HepG2 (cell line): ENCODE results near the gene INO80B. TPM values are rescaled to one million over a fixed set of nuclear protein-coding genes. Genes with fewer than 3 reads are reported as not detected.

Experiments used
- SIX4 ChIP-seq: sonication (generic); formaldehyde crosslinking; IDR thresholded peaks from 2 replicates; pipeline ENCODE4 v1.4.0; 2020; ENCODE audit warnings: missing genetic modification reagents
- ZFYVE20 ChIP-seq: sonication (generic); formaldehyde crosslinking; IDR thresholded peaks from 2 replicates; pipeline ENCODE4 v1.8.0; 2023; ENCODE audit warnings: low read depth, mild to moderate bottlenecking, moderate library complexity, missing genetic modification reagents, borderline replicate concordance
- ZNF3 ChIP-seq: IDR thresholded peaks from 2 replicates; pipeline ENCODE4 v1.7.0; 2017; ENCODE audit warnings: inconsistent platforms
- ZNF607 ChIP-seq: sonication (generic); formaldehyde crosslinking; IDR thresholded peaks from 2 replicates; pipeline ENCODE4 v1.5.1; 2020; ENCODE audit warnings: missing genetic modification reagents, mild to moderate bottlenecking, borderline replicate concordance
- ZNF746 ChIP-seq: sonication (generic); formaldehyde crosslinking; IDR thresholded peaks from 2 replicates; pipeline ENCODE4 v1.8.0; 2022; ENCODE audit warnings: mild to moderate bottlenecking, missing genetic modification reagents
- ZSCAN9 ChIP-seq: IDR thresholded peaks from 2 replicates; pipeline ENCODE4 v1.6.1; 2016; ENCODE audit warnings: borderline replicate concordance
- polyA plus RNA-seq, 8 experiments: library from polyadenylated mRNA; depleted of rRNA in 3 of 8; stranded (reverse) in 7 of 8; unstranded in 1 of 8; fragments of >200 nt; fragmentation: Illumina TruSeq in 4 of 8; extraction: Trizol in 4 of 8; gene quantifications; 2 replicates each; pipeline versions ENCODE4 v1.2.1 to v1.2.3, GENCODE V29; 2011 to 2016; ENCODE audit warnings: low read depth in 4 of 8, missing spikeins in 1 of 8, mixed read lengths in 1 of 8; ENCODE audit not compliant: insufficient read depth in 1 of 8
- total RNA-seq, 5 experiments: library from RNA; depleted of rRNA; stranded (reverse); fragments of >200 nt; fragmentation: Illumina TruSeq; extraction: Trizol; gene quantifications; 2 replicates each; pipeline ENCODE4 v1.2.3, GENCODE V29; 2016; ENCODE audit warnings: low read depth in 1 of 5
- TF ChIP-seq, protein P1 (sequence below): sonication (generic); formaldehyde crosslinking; IDR thresholded peaks from 2 replicates; pipeline ENCODE4 v1.5.1; 2020; ENCODE audit warnings: missing genetic modification reagents, mild to moderate bottlenecking, borderline replicate concordance
- TF ChIP-seq, protein P2 (sequence below): sonication (generic); formaldehyde crosslinking; IDR thresholded peaks from 2 replicates; pipeline ENCODE4 v1.5.1; 2020; ENCODE audit warnings: mild to moderate bottlenecking, missing genetic modification reagents, borderline replicate concordance
- TF ChIP-seq, protein P3 (sequence below): sonication (generic); formaldehyde crosslinking; conservative IDR thresholded peaks from 2 replicates; pipeline ENCODE4 v1.4.0; 2020; ENCODE audit warnings: missing genetic modification reagents
- TF ChIP-seq, protein P4 (sequence below): sonication (generic); formaldehyde crosslinking; IDR thresholded peaks from 2 replicates; pipeline ENCODE4 v1.4.0; 2020; ENCODE audit warnings: missing genetic modification reagents
- TF ChIP-seq, protein P5 (sequence below): sonication (generic); formaldehyde crosslinking; IDR thresholded peaks from 2 replicates; pipeline ENCODE4 v1.4.0; 2020; ENCODE audit warnings: missing genetic modification reagents
- TF ChIP-seq, protein P6 (sequence below): IDR thresholded peaks from 2 replicates; pipeline ENCODE4 v1.6.1; 2012; ENCODE audit warnings: low read length, improper control_type of control experiment
- TF ChIP-seq, protein P7 (sequence below): IDR thresholded peaks from 2 replicates; pipeline ENCODE4 v1.6.1; 2016; ENCODE audit warnings: low read depth, missing genetic modification reagents, missing compliant biosample characterization

INO80B gene
- total and polyA plus RNA-seq, 2 of the 13 experiments (the other 11 are each of a cell fraction or from before 2014, with no cell fraction given): 6.2 to 14.5 TPM

DNA sequence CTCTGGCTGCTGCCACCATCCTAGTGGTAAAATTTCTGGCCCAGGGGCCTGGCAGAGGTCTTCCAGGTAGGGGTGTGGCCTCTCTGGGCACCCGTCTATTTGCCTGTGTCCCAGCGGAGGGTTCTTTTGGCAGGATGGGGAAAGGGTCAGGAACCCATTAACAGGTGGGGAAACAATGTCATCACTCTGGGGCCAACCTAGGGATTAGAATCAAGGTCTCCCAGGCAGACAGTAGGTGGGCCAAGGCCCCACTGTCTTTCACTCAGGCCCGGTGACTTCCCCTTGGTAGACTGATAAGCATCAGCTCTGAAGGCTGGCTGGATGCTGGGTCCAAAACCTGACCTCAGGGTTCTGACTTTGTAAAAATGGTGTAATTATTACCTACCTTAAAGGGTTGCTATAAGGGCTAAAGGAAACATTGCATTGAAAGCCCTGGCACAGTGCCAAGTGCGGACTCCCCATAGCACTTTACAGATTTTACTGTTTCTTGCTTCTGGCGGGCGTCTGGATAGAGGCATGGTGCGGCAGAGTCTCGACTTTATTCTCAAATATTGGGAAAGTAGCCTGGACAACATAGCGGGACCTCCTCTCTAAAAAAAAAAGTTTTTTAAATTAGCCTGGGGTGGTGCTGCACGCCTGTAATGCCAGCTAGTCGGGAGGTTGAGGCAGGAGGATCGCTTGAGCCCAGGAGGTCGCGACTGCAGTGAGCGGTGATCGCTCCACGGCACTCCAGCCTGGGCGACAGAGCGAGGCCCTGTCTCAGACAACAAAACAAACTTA is 42.3 kb downstream of the INO80B start (continued):
- TF ChIP-seq, protein P1, sequence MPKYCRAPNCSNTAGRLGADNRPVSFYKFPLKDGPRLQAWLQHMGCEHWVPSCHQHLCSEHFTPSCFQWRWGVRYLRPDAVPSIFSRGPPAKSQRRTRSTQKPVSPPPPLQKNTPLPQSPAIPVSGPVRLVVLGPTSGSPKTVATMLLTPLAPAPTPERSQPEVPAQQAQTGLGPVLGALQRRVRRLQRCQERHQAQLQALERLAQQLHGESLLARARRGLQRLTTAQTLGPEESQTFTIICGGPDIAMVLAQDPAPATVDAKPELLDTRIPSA: no peak
- TF ChIP-seq, protein P2, sequence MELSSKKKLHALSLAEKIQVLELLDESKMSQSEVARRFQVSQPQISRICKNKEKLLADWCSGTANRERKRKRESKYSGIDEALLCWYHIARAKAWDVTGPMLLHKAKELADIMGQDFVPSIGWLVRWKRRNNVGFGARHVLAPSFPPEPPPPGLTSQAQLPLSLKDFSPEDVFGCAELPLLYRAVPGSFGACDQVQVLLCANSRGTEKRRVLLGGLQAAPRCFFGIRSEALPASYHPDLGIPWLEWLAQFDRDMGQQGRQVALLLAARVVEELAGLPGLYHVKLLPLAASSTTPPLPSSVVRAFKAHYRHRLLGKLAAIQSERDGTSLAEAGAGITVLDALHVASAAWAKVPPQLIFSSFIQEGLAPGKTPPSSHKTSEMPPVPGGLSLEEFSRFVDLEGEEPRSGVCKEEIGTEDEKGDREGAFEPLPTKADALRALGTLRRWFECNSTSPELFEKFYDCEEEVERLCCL (CRISPR knock-in tag): no peak
- no peak for TF ChIP-seq SIX4 (CRISPR knock-in tag)
- TF ChIP-seq, protein P3, sequence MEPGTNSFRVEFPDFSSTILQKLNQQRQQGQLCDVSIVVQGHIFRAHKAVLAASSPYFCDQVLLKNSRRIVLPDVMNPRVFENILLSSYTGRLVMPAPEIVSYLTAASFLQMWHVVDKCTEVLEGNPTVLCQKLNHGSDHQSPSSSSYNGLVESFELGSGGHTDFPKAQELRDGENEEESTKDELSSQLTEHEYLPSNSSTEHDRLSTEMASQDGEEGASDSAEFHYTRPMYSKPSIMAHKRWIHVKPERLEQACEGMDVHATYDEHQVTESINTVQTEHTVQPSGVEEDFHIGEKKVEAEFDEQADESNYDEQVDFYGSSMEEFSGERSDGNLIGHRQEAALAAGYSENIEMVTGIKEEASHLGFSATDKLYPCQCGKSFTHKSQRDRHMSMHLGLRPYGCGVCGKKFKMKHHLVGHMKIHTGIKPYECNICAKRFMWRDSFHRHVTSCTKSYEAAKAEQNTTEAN (CRISPR knock-in tag): no peak
- TF ChIP-seq, protein P4, sequence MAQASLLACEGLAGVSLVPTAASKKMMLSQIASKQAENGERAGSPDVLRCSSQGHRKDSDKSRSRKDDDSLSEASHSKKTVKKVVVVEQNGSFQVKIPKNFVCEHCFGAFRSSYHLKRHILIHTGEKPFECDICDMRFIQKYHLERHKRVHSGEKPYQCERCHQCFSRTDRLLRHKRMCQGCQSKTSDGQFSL (CRISPR knock-in tag): no peak
- TF ChIP-seq, protein P5, sequence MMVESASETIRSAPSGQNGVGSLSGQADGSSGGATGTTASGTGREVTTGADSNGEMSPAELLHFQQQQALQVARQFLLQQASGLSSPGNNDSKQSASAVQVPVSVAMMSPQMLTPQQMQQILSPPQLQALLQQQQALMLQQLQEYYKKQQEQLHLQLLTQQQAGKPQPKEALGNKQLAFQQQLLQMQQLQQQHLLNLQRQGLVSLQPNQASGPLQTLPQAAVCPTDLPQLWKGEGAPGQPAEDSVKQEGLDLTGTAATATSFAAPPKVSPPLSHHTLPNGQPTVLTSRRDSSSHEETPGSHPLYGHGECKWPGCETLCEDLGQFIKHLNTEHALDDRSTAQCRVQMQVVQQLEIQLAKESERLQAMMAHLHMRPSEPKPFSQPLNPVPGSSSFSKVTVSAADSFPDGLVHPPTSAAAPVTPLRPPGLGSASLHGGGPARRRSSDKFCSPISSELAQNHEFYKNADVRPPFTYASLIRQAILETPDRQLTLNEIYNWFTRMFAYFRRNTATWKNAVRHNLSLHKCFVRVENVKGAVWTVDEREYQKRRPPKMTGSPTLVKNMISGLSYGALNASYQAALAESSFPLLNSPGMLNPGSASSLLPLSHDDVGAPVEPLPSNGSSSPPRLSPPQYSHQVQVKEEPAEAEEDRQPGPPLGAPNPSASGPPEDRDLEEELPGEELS (CRISPR knock-in tag): peak; percentile 31; the same call in 1 of the 2 replicates
- no peak for TF ChIP-seq ZSCAN9
- TF ChIP-seq, protein P6, sequence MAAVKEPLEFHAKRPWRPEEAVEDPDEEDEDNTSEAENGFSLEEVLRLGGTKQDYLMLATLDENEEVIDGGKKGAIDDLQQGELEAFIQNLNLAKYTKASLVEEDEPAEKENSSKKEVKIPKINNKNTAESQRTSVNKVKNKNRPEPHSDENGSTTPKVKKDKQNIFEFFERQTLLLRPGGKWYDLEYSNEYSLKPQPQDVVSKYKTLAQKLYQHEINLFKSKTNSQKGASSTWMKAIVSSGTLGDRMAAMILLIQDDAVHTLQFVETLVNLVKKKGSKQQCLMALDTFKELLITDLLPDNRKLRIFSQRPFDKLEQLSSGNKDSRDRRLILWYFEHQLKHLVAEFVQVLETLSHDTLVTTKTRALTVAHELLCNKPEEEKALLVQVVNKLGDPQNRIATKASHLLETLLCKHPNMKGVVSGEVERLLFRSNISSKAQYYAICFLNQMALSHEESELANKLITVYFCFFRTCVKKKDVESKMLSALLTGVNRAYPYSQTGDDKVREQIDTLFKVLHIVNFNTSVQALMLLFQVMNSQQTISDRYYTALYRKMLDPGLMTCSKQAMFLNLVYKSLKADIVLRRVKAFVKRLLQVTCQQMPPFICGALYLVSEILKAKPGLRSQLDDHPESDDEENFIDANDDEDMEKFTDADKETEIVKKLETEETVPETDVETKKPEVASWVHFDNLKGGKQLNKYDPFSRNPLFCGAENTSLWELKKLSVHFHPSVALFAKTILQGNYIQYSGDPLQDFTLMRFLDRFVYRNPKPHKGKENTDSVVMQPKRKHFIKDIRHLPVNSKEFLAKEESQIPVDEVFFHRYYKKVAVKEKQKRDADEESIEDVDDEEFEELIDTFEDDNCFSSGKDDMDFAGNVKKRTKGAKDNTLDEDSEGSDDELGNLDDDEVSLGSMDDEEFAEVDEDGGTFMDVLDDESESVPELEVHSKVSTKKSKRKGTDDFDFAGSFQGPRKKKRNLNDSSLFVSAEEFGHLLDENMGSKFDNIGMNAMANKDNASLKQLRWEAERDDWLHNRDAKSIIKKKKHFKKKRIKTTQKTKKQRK: no peak
- no peak for TF ChIP-seq ZNF746 (CRISPR knock-in tag)
- TF ChIP-seq ZNF607 (CRISPR knock-in tag): no peak
- no peak for TF ChIP-seq ZNF3 (CRISPR knock-in tag)
- TF ChIP-seq ZFYVE20 (CRISPR knock-in tag): no peak
- TF ChIP-seq, protein P7, sequence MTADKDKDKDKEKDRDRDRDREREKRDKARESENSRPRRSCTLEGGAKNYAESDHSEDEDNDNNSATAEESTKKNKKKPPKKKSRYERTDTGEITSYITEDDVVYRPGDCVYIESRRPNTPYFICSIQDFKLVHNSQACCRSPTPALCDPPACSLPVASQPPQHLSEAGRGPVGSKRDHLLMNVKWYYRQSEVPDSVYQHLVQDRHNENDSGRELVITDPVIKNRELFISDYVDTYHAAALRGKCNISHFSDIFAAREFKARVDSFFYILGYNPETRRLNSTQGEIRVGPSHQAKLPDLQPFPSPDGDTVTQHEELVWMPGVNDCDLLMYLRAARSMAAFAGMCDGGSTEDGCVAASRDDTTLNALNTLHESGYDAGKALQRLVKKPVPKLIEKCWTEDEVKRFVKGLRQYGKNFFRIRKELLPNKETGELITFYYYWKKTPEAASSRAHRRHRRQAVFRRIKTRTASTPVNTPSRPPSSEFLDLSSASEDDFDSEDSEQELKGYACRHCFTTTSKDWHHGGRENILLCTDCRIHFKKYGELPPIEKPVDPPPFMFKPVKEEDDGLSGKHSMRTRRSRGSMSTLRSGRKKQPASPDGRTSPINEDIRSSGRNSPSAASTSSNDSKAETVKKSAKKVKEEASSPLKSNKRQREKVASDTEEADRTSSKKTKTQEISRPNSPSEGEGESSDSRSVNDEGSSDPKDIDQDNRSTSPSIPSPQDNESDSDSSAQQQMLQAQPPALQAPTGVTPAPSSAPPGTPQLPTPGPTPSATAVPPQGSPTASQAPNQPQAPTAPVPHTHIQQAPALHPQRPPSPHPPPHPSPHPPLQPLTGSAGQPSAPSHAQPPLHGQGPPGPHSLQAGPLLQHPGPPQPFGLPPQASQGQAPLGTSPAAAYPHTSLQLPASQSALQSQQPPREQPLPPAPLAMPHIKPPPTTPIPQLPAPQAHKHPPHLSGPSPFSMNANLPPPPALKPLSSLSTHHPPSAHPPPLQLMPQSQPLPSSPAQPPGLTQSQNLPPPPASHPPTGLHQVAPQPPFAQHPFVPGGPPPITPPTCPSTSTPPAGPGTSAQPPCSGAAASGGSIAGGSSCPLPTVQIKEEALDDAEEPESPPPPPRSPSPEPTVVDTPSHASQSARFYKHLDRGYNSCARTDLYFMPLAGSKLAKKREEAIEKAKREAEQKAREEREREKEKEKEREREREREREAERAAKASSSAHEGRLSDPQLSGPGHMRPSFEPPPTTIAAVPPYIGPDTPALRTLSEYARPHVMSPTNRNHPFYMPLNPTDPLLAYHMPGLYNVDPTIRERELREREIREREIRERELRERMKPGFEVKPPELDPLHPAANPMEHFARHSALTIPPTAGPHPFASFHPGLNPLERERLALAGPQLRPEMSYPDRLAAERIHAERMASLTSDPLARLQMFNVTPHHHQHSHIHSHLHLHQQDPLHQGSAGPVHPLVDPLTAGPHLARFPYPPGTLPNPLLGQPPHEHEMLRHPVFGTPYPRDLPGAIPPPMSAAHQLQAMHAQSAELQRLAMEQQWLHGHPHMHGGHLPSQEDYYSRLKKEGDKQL (CRISPR knock-in tag): no peak
